T-cell (primary cell): Measurements from ENCODE around the gene BRIP1. TPM values are rescaled to one million over a fixed set of nuclear protein-coding genes. Genes with fewer than 3 reads are reported as not detected.
"Not testable (repeated sequence)": the region's sequence is repeated elsewhere in the genome, so short reads cannot be mapped to it uniquely, and the experiment has no call there.

Source experiments
- ATAC-seq, 4 experiments: fragments of 200-7000 bp in 3 of 4; fragments of 150-1000 bp in 1 of 4; cut with Tn5 transposase; replicated peaks in 1 of 4; 1 replicate in 3 of 4; 2 replicates in 1 of 4; pipeline ENCODE4 v1.10.0; 2021; ENCODE audit warnings: moderate library complexity in 3 of 4, mild to moderate bottlenecking in 2 of 4, moderate number of reproducible peaks in 1 of 4
- CTCF ChIA-PET, 2 donors: fragments of 300-600 bp; sonication (Branson Sonifier 250); formaldehyde crosslinking; loops; one replicate each; lab custom pipeline; 2022; ENCODE audit warnings: antibody characterized with exemption in 2 of 2; lab: Charles Lee
- POLR2A ChIA-PET, 2 donors: fragments of 300-600 bp; sonication (Branson Sonifier 250); formaldehyde crosslinking; loops; one replicate each; lab custom pipeline; 2022; ENCODE audit warnings: antibody characterized with exemption in 2 of 2; lab: Charles Lee
- DNase-seq, 35 experiments: peaks; one replicate each; pipeline versions ENCODE4 v3.0.0 to v3.0.0-alpha.2; 2013 to 2023
- H3K27ac ChIP-seq: one replicate; pipeline ENCODE4 v1.5.1; 2013; ENCODE audit warnings: low read length
- H3K27me3 ChIP-seq, 2 experiments: replicated peaks in 1 of 2; 1 replicate in 1 of 2; 2 replicates in 1 of 2; pipeline versions ENCODE4 v1.6.1 to v1.7.0; 2013; ENCODE audit warnings: low read length in 1 of 2, mixed read lengths in 1 of 2; ENCODE audit not compliant: control insufficient read depth in 2 of 2, insufficient read depth in 2 of 2; ENCODE audit errors: extremely low read depth in 1 of 2
- H3K36me3 ChIP-seq, 2 donors: 1 replicate in 1 of 2; 2 replicates in 1 of 2; pipeline versions ENCODE4 v1.6.1 to v1.7.0; 2013; ENCODE audit warnings: low read length in 1 of 2; ENCODE audit not compliant: control insufficient read depth in 2 of 2, insufficient read depth in 1 of 2; ENCODE audit errors: extremely low read depth in 1 of 2
- H3K4me1 ChIP-seq, 2 experiments: 1 replicate in 1 of 2; 2 replicates in 1 of 2; pipeline versions ENCODE4 v1.6.1 to v1.7.0; 2013; ENCODE audit warnings: low read length in 2 of 2, mixed read lengths in 1 of 2; ENCODE audit not compliant: insufficient read depth in 2 of 2, control insufficient read depth in 1 of 2; ENCODE audit errors: extremely low read depth in 1 of 2
- H3K4me3 ChIP-seq, 2 donors: 1 replicate in 1 of 2; 2 replicates in 1 of 2; pipeline versions ENCODE4 v1.5.1 to v1.7.0; 2013; ENCODE audit warnings: mild to moderate bottlenecking in 2 of 2, low read length in 1 of 2, moderate library complexity in 1 of 2; ENCODE audit not compliant: control insufficient read depth in 1 of 2; ENCODE audit errors: extremely low read depth in 1 of 2
- H3K9me3 ChIP-seq: 2 replicates; pipeline ENCODE4 v1.7.0; 2013
- H3K27ac Mint-ChIP-seq, 2 donors: one replicate each; pipeline ENCODE4 v1.8.0; 2020 to 2021; ENCODE audit warnings: mild to moderate bottlenecking in 2 of 2, mixed read lengths in 2 of 2
- H3K27me3 Mint-ChIP-seq, 2 donors: one replicate each; pipeline ENCODE4 v1.8.0; 2021 to 2022; ENCODE audit warnings: mixed read lengths in 2 of 2
- H3K36me3 Mint-ChIP-seq: one replicate; pipeline ENCODE4 v1.8.0; 2021; ENCODE audit warnings: mixed read lengths
- H3K4me1 Mint-ChIP-seq, 3 donors: one replicate each; pipeline ENCODE4 v1.8.0; 2020 to 2022; ENCODE audit warnings: mixed read lengths in 3 of 3, mild to moderate bottlenecking in 1 of 3
- H3K4me3 Mint-ChIP-seq, 3 donors: one replicate each; pipeline ENCODE4 v1.8.0; 2020 to 2022; ENCODE audit warnings: mild to moderate bottlenecking in 3 of 3, mixed read lengths in 3 of 3, moderate library complexity in 3 of 3
- H3K9me3 Mint-ChIP-seq, 3 donors: one replicate each; pipeline ENCODE4 v1.8.0; 2020 to 2022; ENCODE audit warnings: mixed read lengths in 3 of 3
- WGBS: methylation state at CpG from one replicate; pipeline ENCODE4 v1.1.5; 2013; ENCODE audit warnings: missing lambda C conversion rate; ENCODE audit not compliant: insufficient coverage; 5-methylcytosine and 5-hydroxymethylcytosine counted together
- total RNA-seq, 35 experiments: library from RNA in 6 of 35; stranded (reverse) in 6 of 35; fragments of 120-200 nt in 1 of 35; gene quantifications; one replicate each; pipeline versions ENCODE4 v1.2.1 to v1.2.4 and lab custom pipeline; 2013 to 2026

The BRIP1 gene
- total RNA-seq, 5 donors from 2014 or later (not counting 1 experiment from before 2014, with no cell fraction given) = 1.4 to 3.5 (median 1.7) TPM

- H3K27ac Mint-ChIP-seq, POLR2A ChIA-PET, H3K9me3 ChIP-seq, H3K4me3 ChIP-seq, H3K27ac ChIP-seq, ATAC-seq, H3K4me3 Mint-ChIP-seq, DNase-seq, H3K27me3 Mint-ChIP-seq, CTCF ChIA-PET, H3K4me1 ChIP-seq, H3K36me3 ChIP-seq, H3K4me1 Mint-ChIP-seq, H3K27me3 ChIP-seq: not testable (repeated sequence)
- WGBS = 100% methylated on average over 1 of the region's 3 CpGs
- peaks cover 8 to 13% (median 11%) of the 10 kb centered on the region in 3 donors for H3K9me3 Mint-ChIP-seq
- H3K36me3 Mint-ChIP-seq = peaks cover 28% of the 10 kb centered on the region
These were observed 89.2 kb downstream of the BRIP1 start for GRCh38 chr17:61774087-61774486.

DNA sequence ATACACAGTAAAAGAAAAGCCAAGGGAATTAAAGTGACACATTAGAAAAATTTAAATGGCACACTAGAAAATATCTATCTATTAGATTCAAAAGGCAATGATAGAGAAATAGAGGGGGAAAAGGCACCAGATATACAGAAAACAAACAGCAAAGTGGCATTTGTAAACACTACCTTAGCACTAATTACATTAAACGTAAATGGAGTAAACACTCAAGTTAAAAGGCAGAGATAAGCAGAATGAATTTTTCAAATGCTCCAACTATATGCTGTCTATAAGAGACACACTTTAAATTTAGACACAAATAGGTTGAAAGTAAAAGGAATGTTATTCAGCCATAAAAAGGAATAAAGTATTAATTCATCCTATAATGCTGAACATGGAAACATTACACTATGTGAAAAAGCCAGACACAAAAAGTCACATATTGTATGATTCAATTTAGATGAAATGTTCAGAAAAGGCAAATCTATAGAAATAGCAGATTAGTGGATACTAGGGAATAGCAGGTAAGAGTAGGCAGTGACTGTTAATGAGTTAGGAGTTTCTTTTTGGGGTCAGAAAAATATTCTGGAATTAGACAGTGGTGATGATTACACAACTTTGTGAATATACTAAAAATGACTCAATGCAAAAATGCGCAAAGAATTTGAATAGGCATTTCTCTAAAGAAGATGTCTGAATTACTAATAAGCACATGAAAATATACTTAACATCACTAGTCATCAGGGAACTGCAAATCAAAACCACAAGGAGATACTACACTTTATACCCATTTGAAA lies 92.4 kb downstream of the BRIP1 start:
- Mint-ChIP-seq H3K36me3 (peaks cover 28% of the 10 kb centered on the region), H3K27me3 (no peaks in the 10 kb centered on the region), H3K4me1 (no peaks in the 10 kb centered on the region), H3K9me3 (peaks cover 8 to 13% (median 11%) of the 10 kb centered on the region in 3 donors), H3K27ac (no peak overlapping the region), H3K4me3 (no peak overlapping the region)
- no CpG with 5 or more reads among the region's 2 CpGs for WGBS
- CTCF ChIA-PET = no interaction called here
- Histone ChIP-seq H3K4me1 (no peaks in the 10 kb centered on the region), H3K27me3 (no peaks in the 10 kb centered on the region), H3K4me3 (no peak overlapping the region), H3K9me3 (no peaks in the 10 kb centered on the region), H3K27ac (no peak overlapping the region), H3K36me3 (no peaks in the 10 kb centered on the region)
- DNase-seq = no peak
- ATAC-seq = no peak
- POLR2A ChIA-PET = no interaction called here

- Histone ChIP-seq H3K27ac (no peak overlapping the region), H3K4me1 (no peaks in the 10 kb centered on the region), H3K36me3 (no peaks in the 10 kb centered on the region), H3K4me3 (no peak overlapping the region), H3K27me3 (no peaks in the 10 kb centered on the region), H3K9me3 (no peaks in the 10 kb centered on the region)
- DNase-seq (no peak), ATAC-seq (no peak)
- Mint-ChIP-seq H3K27ac (no peak overlapping the region), H3K9me3 (peaks cover 8 to 13% (median 11%) of the 10 kb centered on the region in 3 donors), H3K27me3 (no peaks in the 10 kb centered on the region), H3K4me1 (no peaks in the 10 kb centered on the region), H3K36me3 (peaks cover 28% of the 10 kb centered on the region), H3K4me3 (no peak overlapping the region)
- POLR2A ChIA-PET = no interaction called here
- CTCF ChIA-PET = no interaction called here
These were observed 93.3 kb downstream of the BRIP1 start for GRCh38 chr17:61770043-61770442.

DNA sequence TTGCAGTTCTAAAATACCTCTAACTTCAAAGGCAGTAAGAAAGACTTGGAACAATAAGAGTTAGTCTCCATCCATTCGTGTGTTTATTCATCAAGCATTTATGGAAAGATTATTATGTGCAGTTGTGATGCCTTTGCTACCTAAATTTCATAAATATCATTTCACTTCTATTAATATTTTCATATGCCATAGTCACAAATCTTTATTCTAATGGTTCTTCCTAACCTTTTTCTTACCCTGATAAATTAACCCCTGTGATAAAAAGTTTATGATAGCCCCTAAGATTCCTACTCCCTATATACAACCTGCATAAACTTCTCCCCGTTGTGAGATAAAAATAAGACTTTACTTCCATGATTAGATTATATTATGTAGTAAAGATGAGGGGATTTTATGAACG lies 94.9 kb downstream of the BRIP1 start:
- no peak for ATAC-seq
- Histone ChIP-seq H3K9me3 (no peaks in the 10 kb centered on the region), H3K27me3 (no peaks in the 10 kb centered on the region), H3K4me3 (no peak overlapping the region), H3K4me1 (no peaks in the 10 kb centered on the region), H3K36me3 (no peaks in the 10 kb centered on the region), H3K27ac (no peak overlapping the region)
- Mint-ChIP-seq H3K4me1 (no peaks in the 10 kb centered on the region), H3K36me3 (peaks cover 25% of the 10 kb centered on the region), H3K27me3 (no peaks in the 10 kb centered on the region), H3K9me3 (peaks cover 8 to 13% (median 9%) of the 10 kb centered on the region in 3 donors), H3K27ac (no peak overlapping the region), H3K4me3 (no peak overlapping the region)
- DNase-seq = no peak
- ChIA-PET POLR2A (no interaction called here), CTCF (no interaction called here)
- WGBS = no CpG with 5 or more reads among the region's 3 CpGs

- no peaks in the 10 kb centered on the region for H3K4me1 ChIP-seq
- Mint-ChIP-seq H3K4me3 (no peak overlapping the region), H3K9me3 (peaks cover 8 to 18% (median 10%) of the 10 kb centered on the region in 3 donors), H3K27ac (no peak overlapping the region), H3K36me3 (peaks cover 26% of the 10 kb centered on the region), H3K27me3 (no peaks in the 10 kb centered on the region), H3K4me1 (no peaks in the 10 kb centered on the region)
- no peaks in the 10 kb centered on the region for H3K27me3 ChIP-seq
- no CpG with 5 or more reads among the region's 2 CpGs for WGBS
- no peak for DNase-seq
- H3K9me3 ChIP-seq = no peaks in the 10 kb centered on the region
- H3K4me3 ChIP-seq = no peak overlapping the region
- no peak overlapping the region for H3K27ac ChIP-seq
- no peaks in the 10 kb centered on the region for H3K36me3 ChIP-seq
- ChIA-PET POLR2A (no interaction called here), CTCF (no interaction called here)
- ATAC-seq = no peak
These were observed 96.8 kb downstream of the BRIP1 start for GRCh38 chr17:61766520-61766919.

DNA sequence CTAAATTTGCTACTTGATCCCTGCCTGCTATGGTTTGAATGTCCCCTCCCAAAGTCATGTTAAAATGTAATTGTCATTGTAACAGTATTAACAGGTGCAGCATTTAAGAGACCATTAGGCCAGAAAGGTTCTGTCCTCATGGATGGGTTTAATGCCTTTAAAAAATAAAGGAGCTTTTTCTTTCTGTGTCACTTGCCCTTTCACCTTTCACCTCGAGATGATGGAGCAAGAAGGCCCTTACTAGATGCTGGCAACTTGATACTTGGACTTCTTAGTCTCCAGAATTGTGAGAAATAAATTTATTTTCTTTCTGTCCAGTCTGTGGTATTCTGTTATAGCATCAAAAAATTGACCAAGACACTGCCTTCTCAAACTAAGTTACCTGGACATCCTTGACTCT lies 98.5 kb downstream of the BRIP1 start:
- ChIA-PET CTCF (no interaction called here), POLR2A (interaction anchor here in 1 of 2 donors (1.2 kb wide), 1 partner anchor 10 kb away, joined by 3 read pairs; no protein-coding TSS in a partner anchor)
- WGBS = no CpG with 5 or more reads among the region's 1 CpG
- no peak overlapping the region for H3K4me3 ChIP-seq
- no peak overlapping the region for H3K27ac ChIP-seq
- H3K4me3 Mint-ChIP-seq = no peak overlapping the region
- H3K27me3 ChIP-seq = no peaks in the 10 kb centered on the region
- H3K9me3 ChIP-seq = no peaks in the 10 kb centered on the region
- H3K9me3 Mint-ChIP-seq = peaks cover 0 to 9% (median 8%) of the 10 kb centered on the region in 3 donors
- DNase-seq (no peak), ATAC-seq (no peak)
- H3K27ac Mint-ChIP-seq = no peak overlapping the region
- H3K4me1 ChIP-seq = no peaks in the 10 kb centered on the region
- H3K36me3 Mint-ChIP-seq = peaks cover 17% of the 10 kb centered on the region
- no peaks in the 10 kb centered on the region for H3K27me3 Mint-ChIP-seq
- no peaks in the 10 kb centered on the region for H3K36me3 ChIP-seq
- H3K4me1 Mint-ChIP-seq = no peaks in the 10 kb centered on the region
